Endothelial cell of umbilical vein (primary cell): ENCODE measurements around the gene EDA. TPM values are rescaled to one million over a fixed set of nuclear protein-coding genes. Genes with fewer than 3 reads are reported as not detected.

Source experiments
- BruUV-seq: library from RNA; stranded (reverse); fragments of 400-500 nt; replicated peaks from 2 replicates; lab custom pipeline; 2021; lab: Mats Ljungman, UMichigan
- CTCF ChIA-PET: fragments of 300-600, 350-600 bp; sonication (Branson Sonifier 250); formaldehyde crosslinking; loops from one replicate; lab custom pipeline; 2021; ENCODE audit warnings: antibody characterized with exemption, inconsistent platforms; lab: Charles Lee
- POLR2A ChIA-PET: fragments of 300-600, 350-600 bp; sonication (Branson Sonifier 250); formaldehyde crosslinking; loops from one replicate; lab custom pipeline; 2021; ENCODE audit warnings: antibody characterized with exemption, inconsistent platforms; lab: Charles Lee
- DNase-seq: peaks from one replicate; pipeline ENCODE4 v3.0.0-alpha.2; 2011; ENCODE audit warnings: low read depth, low spot score
- FAIRE-seq: peaks from 2 replicates; lab custom pipeline; 2011; peaks lifted over from hg19 to GRCh38; lab: Jason Lieb, UNC
- H2AFZ ChIP-seq: 2 replicates; pipeline ENCODE4 v1.6.0; 2012; ENCODE audit warnings: low read depth, low read length, control low read depth, inconsistent platforms
- H3K27ac ChIP-seq: 2 replicates; pipeline ENCODE4 v1.5.1; 2011; ENCODE audit warnings: low read depth, mild to moderate bottlenecking, control low read depth, low read length, moderate library complexity; ENCODE audit not compliant: insufficient read depth
- H3K27me3 ChIP-seq, 2 experiments: 2 replicates each; pipeline versions ENCODE4 v1.6.0 to v1.6.1; 2011; ENCODE audit warnings: low read length in 2 of 2, mixed read lengths in 1 of 2; ENCODE audit not compliant: control insufficient read depth in 2 of 2, insufficient read depth in 2 of 2
- H3K36me3 ChIP-seq, 2 experiments: 2 replicates in 1 of 2; 3 replicates in 1 of 2; pipeline ENCODE4 v1.5.1; 2011; ENCODE audit warnings: low read length in 2 of 2, mild to moderate bottlenecking in 1 of 2, moderate library complexity in 1 of 2; ENCODE audit not compliant: control insufficient read depth in 2 of 2, insufficient read depth in 2 of 2; ENCODE audit errors: extremely low read depth in 1 of 2
- H3K4me1 ChIP-seq: 3 replicates; pipeline ENCODE4 v1.5.1; 2011; ENCODE audit warnings: mild to moderate bottlenecking, low read length; ENCODE audit not compliant: control insufficient read depth, insufficient read depth; ENCODE audit errors: extremely low read depth
- H3K4me2 ChIP-seq: 2 replicates; pipeline ENCODE4 v1.6.1; 2011; ENCODE audit warnings: low read length, control low read depth, mixed read lengths; ENCODE audit not compliant: insufficient read depth
- H3K4me3 ChIP-seq, 3 experiments: fragments of 200-600 bp in 1 of 3; sonication (generic), shearing (Covaris generic) in 1 of 3; replicated peaks in 1 of 3; 2 replicates each; pipeline ENCODE4 v1.5.1; 2011 to 2016; ENCODE audit warnings: control low read depth in 3 of 3, low read length in 3 of 3, mild to moderate bottlenecking in 2 of 3, inconsistent platforms in 1 of 3, low read depth in 1 of 3, moderate library complexity in 1 of 3; ENCODE audit not compliant: insufficient read depth in 1 of 3
- H3K79me2 ChIP-seq: 2 replicates; pipeline ENCODE4 v1.6.0; 2012; ENCODE audit warnings: low read length, inconsistent platforms; ENCODE audit not compliant: control insufficient read depth, insufficient read depth
- H3K9ac ChIP-seq: replicated peaks from 2 replicates; pipeline ENCODE3; 2011; ENCODE audit warnings: low read length, control low read depth; ENCODE audit not compliant: insufficient read depth; ENCODE audit errors: extremely low read depth
- H3K9me1 ChIP-seq: replicated peaks from 3 replicates; pipeline ENCODE4 v1.6.0; 2011; ENCODE audit warnings: mild to moderate bottlenecking, low read length; ENCODE audit not compliant: control insufficient read depth, insufficient read depth; ENCODE audit errors: extremely low read depth
- H3K9me3 ChIP-seq: replicated peaks from 2 replicates; pipeline ENCODE4 v1.5.1; 2012; ENCODE audit warnings: low read length, inconsistent platforms; ENCODE audit not compliant: control insufficient read depth, insufficient read depth
- H4K20me1 ChIP-seq: replicated peaks from 2 replicates; pipeline ENCODE3; 2011; ENCODE audit warnings: mild to moderate bottlenecking, low read length; ENCODE audit not compliant: control insufficient read depth, insufficient read depth; ENCODE audit errors: extremely low read depth
- CTCF ChIP-seq, 2 donors: IDR thresholded peaks; 1 replicate in 1 of 2; 2 replicates in 1 of 2; pipeline ENCODE4 v1.5.1; 2011; ENCODE audit warnings: low read length in 2 of 2, mild to moderate bottlenecking in 2 of 2, moderate library complexity in 2 of 2, control low read depth in 1 of 2, inconsistent platforms in 1 of 2, low read depth in 1 of 2; ENCODE audit not compliant: insufficient read depth in 1 of 2; ENCODE audit errors: extremely low read depth in 1 of 2
- EZH2 ChIP-seq: IDR thresholded peaks from 2 replicates; pipeline ENCODE4 v1.6.1; 2012; ENCODE audit warnings: borderline replicate concordance, low read depth, mild to moderate bottlenecking, moderate library complexity, low read length, inconsistent platforms; ENCODE audit not compliant: severe bottlenecking
- FOS ChIP-seq: IDR thresholded peaks from 2 replicates; pipeline ENCODE4 v1.6.1; 2011; ENCODE audit warnings: mild to moderate bottlenecking, low read length, moderate library complexity, borderline replicate concordance; ENCODE audit not compliant: insufficient read depth
- GATA2 ChIP-seq: IDR thresholded peaks from 2 replicates; pipeline ENCODE4 v1.7.0; 2011; ENCODE audit warnings: low read depth, mild to moderate bottlenecking, moderate library complexity, mixed read lengths, low read length; ENCODE audit not compliant: insufficient read length, insufficient read depth
- JUN ChIP-seq: IDR thresholded peaks from 2 replicates; pipeline ENCODE4 v1.6.1; 2011; ENCODE audit warnings: borderline replicate concordance, low read depth; ENCODE audit not compliant: insufficient read length, insufficient read depth
- MAX ChIP-seq: IDR thresholded peaks from 2 replicates; pipeline ENCODE4 v1.6.1; 2011; ENCODE audit not compliant: insufficient read depth, insufficient read length
- MYC ChIP-seq: IDR thresholded peaks from one replicate; pipeline ENCODE4 v1.6.1; 2011; ENCODE audit warnings: mild to moderate bottlenecking, low read depth, low read length
- POLR2A ChIP-seq: IDR thresholded peaks from 2 replicates; pipeline ENCODE4 v1.6.1; 2012; ENCODE audit warnings: low read depth, mild to moderate bottlenecking, control low read depth, low read length
- POLR2AphosphoS5 ChIP-seq: IDR thresholded peaks from 2 replicates; pipeline ENCODE4 v1.6.1; 2012; ENCODE audit warnings: low read depth, mild to moderate bottlenecking, control low read depth, low read length, moderate library complexity; ENCODE audit not compliant: insufficient read depth
- dilution Hi-C: fragments of 300-500 bp; cut with MboI; formaldehyde crosslinking; loops from one replicate; pipeline ENCODE4 v1.15.0; 2019; ENCODE audit warnings: low sequenced_read_pairs; ENCODE audit not compliant: extremely low pct_ligation_motif_present
- intact Hi-C: fragments of 100-400 bp; cut with micrococcal nuclease; formaldehyde crosslinking; loops from one replicate; pipeline ENCODE4 v1.10.0; 2022
- polyA plus RNA-seq, 4 experiments: library from polyadenylated mRNA; depleted of rRNA in 3 of 4; stranded (reverse) in 3 of 4; unstranded in 1 of 4; fragments of >200 nt; gene quantifications; 2 replicates each; pipeline versions ENCODE4 v1.2.1 to v1.2.3, GENCODE V29; 2011 to 2012; ENCODE audit warnings: missing spikeins in 1 of 4
- total RNA-seq: library from RNA; stranded (reverse); gene quantifications from 2 replicates; pipeline ENCODE4 v1.2.3, GENCODE V29; 2021

EDA gene
- total and polyA plus RNA-seq, 2 donors (not counting 3 experiments of a cell fraction or from before 2014, with no cell fraction given) = 0.37 to 1.2 TPM

- no peak for DNase-seq
- Histone ChIP-seq H4K20me1 (no peaks in the 10 kb centered on the region), H3K9me1 (no peaks in the 10 kb centered on the region), H3K27me3 (no peaks in the 10 kb centered on the region), H3K4me1 (no peaks in the 10 kb centered on the region), H3K9me3 (no peaks in the 10 kb centered on the region), H3K4me3 (no peak overlapping the region), H3K36me3 (no peaks in the 10 kb centered on the region), H2AFZ (no peak overlapping the region), H3K9ac (no peak overlapping the region), H3K27ac (no peak overlapping the region), H3K4me2 (no peak overlapping the region), H3K79me2 (no peaks in the 10 kb centered on the region)
- FAIRE-seq = no peak
- dilution Hi-C loops (no loop called here), intact Hi-C loops (no loop called here)
- BruUV-seq = no TSS peak
- CTCF ChIA-PET = interaction anchor here (1.5 kb wide), 1 partner anchor 20 kb away, joined by 4 read pairs; no protein-coding TSS in a partner anchor
- no peak for TF ChIP-seq JUN
- TF ChIP-seq GATA2 = no peak
- no peak for TF ChIP-seq POLR2A
- no peak for TF ChIP-seq MAX
- no peak for TF ChIP-seq FOS
- TF ChIP-seq POLR2AphosphoS5 = no peak
- TF ChIP-seq MYC = no peak
- no peak for TF ChIP-seq EZH2
- TF ChIP-seq CTCF (IDR thresholded peaks at IDR 0.05; ENCODE audit: extremely low read depth in 1 of 2, insufficient read depth in 1 of 2, low read depth in 1 of 2, low read length in 2 of 2) = no peak
- POLR2A ChIA-PET = no interaction called here
Observed at GRCh38 chrX:70012756-70013155, 396.8 kb downstream of the EDA start.
